A673 (cell line): ENCODE measurements around the gene ISCA2. TPM values are rescaled to one million over a fixed set of nuclear protein-coding genes. Genes with fewer than 3 reads are reported as not detected.

Experiments used
- BruUV-seq: library from RNA; stranded (reverse); fragments of 400-500 nt; replicated peaks from 2 replicates; lab custom pipeline; 2021; lab: Mats Ljungman, UMichigan
- CTCF ChIA-PET: fragments of 300-600 bp; sonication (Branson Sonifier 250); formaldehyde crosslinking; loops from one replicate; lab custom pipeline; 2022; ENCODE audit warnings: antibody characterized with exemption; lab: Charles Lee
- POLR2A ChIA-PET: fragments of 300-600 bp; sonication (Branson Sonifier 250); formaldehyde crosslinking; loops from one replicate; lab custom pipeline; 2022; ENCODE audit warnings: antibody characterized with exemption; ENCODE audit not compliant: low non-redundant PET; lab: Charles Lee
- DNase-seq: peaks from one replicate; pipeline ENCODE4 v3.0.0-alpha.2; 2015; ENCODE audit warnings: low spot score
- H3K27ac ChIP-seq: fragments of 200-600 bp; sonication (generic); 2 replicates; pipeline ENCODE4 v1.5.1; 2016; ENCODE audit warnings: mixed run types, low read depth, mild to moderate bottlenecking, mixed read lengths, antibody characterized with exemption, low read length; ENCODE audit not compliant: poor library complexity, severe bottlenecking
- H3K27me3 ChIP-seq: fragments of 200-600 bp; sonication (generic); replicated peaks from 2 replicates; pipeline ENCODE4 v1.6.1; 2017; ENCODE audit warnings: mixed run types, low read depth, mild to moderate bottlenecking, mixed read lengths, antibody characterized with exemption, low read length; ENCODE audit not compliant: insufficient read depth, poor library complexity
- H3K36me3 ChIP-seq: fragments of 200-600 bp; sonication (generic); 2 replicates; pipeline ENCODE4 v1.6.1; 2016; ENCODE audit warnings: mixed run types, mild to moderate bottlenecking, mixed read lengths, antibody characterized with exemption, low read length; ENCODE audit not compliant: insufficient read depth, poor library complexity, severe bottlenecking
- H3K4me1 ChIP-seq: fragments of 200-600 bp; sonication (generic); 2 replicates; pipeline ENCODE4 v1.6.1; 2017; ENCODE audit warnings: mixed run types, mild to moderate bottlenecking, mixed read lengths, antibody characterized with exemption, low read length; ENCODE audit not compliant: insufficient read depth, poor library complexity, severe bottlenecking
- H3K4me3 ChIP-seq: fragments of 200-600 bp; sonication (generic); 2 replicates; pipeline ENCODE4 v1.5.1; 2016; ENCODE audit warnings: low read depth, mixed run types, mild to moderate bottlenecking, mixed read lengths, low read length; ENCODE audit not compliant: poor library complexity, severe bottlenecking
- H3K9me3 ChIP-seq: fragments of 200-600 bp; sonication (generic); 2 replicates; pipeline ENCODE4 v1.6.1; 2016; ENCODE audit warnings: mixed run types, low read depth, mild to moderate bottlenecking, mixed read lengths, antibody characterized with exemption, low read length; ENCODE audit not compliant: poor library complexity, severe bottlenecking
- EZH2 ChIP-seq: fragments of 200-600 bp; sonication (generic); IDR thresholded peaks from 2 replicates; pipeline ENCODE4 v1.6.1; 2017; ENCODE audit warnings: borderline replicate concordance, low read depth, mild to moderate bottlenecking, mixed read lengths, antibody characterized with exemption, low read length; ENCODE audit not compliant: poor library complexity, severe bottlenecking
- intact Hi-C: fragments of 100-400 bp; cut with micrococcal nuclease; formaldehyde crosslinking; loops from one replicate; pipeline ENCODE4 v1.10.0; 2022; ENCODE audit not compliant: unreplicated experiment
- total RNA-seq: library from RNA; stranded (reverse); gene quantifications from 2 replicates; pipeline ENCODE4 v1.2.3, GENCODE V29; 2021
- TF ChIP-seq, protein P1 (sequence below): fragments of 300-800, 200-600 bp; sonication (generic); conservative IDR thresholded peaks from 2 replicates; pipeline ENCODE4 v1.5.1; 2017; ENCODE audit warnings: low read depth, mild to moderate bottlenecking, antibody characterized with exemption, low read length, moderate library complexity, mixed read lengths

ISCA2 gene
- total RNA-seq, 1 experiment from 2014 or later, result 25.5 TPM

DNA sequence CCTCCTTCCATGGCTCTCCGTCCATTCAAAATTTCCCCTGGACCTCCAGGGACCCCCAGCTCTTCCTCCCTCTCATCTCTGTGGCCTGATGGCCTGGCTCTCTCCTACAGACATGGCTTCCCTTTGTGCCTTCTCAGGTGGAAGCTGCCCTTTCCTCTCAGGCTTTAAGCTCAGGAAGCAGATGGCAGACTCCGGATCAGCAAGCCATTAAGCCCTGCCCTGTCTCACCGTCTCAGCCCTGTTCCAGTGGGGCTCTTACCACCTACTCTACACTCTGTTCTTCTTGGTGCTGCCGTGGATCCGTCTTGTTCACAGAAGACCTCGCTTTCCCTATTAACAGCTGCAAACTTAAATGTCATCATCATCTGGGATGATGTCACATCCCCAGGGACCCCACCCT, 33.6 kb upstream of the ISCA2 start:
- Histone ChIP-seq H3K9me3 (no peaks in the 10 kb centered on the region), H3K27ac (no peak overlapping the region), H3K36me3 (no peaks in the 10 kb centered on the region), H3K4me3 (no peak overlapping the region), H3K4me1 (no peaks in the 10 kb centered on the region), H3K27me3 (no peaks in the 10 kb centered on the region)
- ChIA-PET POLR2A (no interaction called here), CTCF (no interaction called here)
- BruUV-seq, result no TSS peak
- DNase-seq, result no peak
- intact Hi-C loops, result no loop called here
- TF ChIP-seq EZH2, result no peak
- TF ChIP-seq, protein P1, sequence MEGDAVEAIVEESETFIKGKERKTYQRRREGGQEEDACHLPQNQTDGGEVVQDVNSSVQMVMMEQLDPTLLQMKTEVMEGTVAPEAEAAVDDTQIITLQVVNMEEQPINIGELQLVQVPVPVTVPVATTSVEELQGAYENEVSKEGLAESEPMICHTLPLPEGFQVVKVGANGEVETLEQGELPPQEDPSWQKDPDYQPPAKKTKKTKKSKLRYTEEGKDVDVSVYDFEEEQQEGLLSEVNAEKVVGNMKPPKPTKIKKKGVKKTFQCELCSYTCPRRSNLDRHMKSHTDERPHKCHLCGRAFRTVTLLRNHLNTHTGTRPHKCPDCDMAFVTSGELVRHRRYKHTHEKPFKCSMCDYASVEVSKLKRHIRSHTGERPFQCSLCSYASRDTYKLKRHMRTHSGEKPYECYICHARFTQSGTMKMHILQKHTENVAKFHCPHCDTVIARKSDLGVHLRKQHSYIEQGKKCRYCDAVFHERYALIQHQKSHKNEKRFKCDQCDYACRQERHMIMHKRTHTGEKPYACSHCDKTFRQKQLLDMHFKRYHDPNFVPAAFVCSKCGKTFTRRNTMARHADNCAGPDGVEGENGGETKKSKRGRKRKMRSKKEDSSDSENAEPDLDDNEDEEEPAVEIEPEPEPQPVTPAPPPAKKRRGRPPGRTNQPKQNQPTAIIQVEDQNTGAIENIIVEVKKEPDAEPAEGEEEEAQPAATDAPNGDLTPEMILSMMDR, result no peak

DNA sequence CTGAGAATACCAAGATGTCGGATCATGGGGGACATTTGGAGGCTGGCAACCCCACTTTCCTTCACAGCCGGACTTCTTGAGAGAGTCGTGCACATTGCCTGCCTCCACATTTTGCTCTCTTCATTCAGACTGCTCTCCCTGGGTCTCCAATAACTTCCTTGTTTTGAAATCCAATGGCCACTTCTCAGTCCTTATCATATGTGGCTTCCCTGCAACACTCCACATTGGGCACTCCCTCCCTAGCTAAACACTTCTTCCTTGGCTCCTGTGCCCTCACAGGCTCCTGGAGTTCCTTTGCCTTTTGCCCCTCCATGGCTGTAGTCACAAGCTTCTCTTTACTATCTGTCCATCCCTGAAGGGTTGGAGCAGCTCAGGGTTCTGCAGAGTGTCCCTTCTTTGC, 30.6 kb upstream of the ISCA2 start:
- no peak for DNase-seq
- CTCF ChIA-PET, result no interaction called here
- TF ChIP-seq, protein P1, result no peak
- no peak for TF ChIP-seq EZH2

GRCh38 chr14:74463697-74464096, 29.9 kb upstream of the ISCA2 start:
- Histone ChIP-seq H3K9me3 (no peaks in the 10 kb centered on the region), H3K4me1 (no peaks in the 10 kb centered on the region), H3K27me3 (peaks cover 5% of the 10 kb centered on the region), H3K36me3 (no peaks in the 10 kb centered on the region), H3K4me3 (no peak overlapping the region), H3K27ac (no peak overlapping the region)
- ChIA-PET CTCF (no interaction called here), POLR2A (no interaction called here)
- DNase-seq, result no peak
- intact Hi-C loops, result no loop called here
- no TSS peak for BruUV-seq
- no peak for TF ChIP-seq EZH2
- TF ChIP-seq, protein P1, result no peak

More for the DNA sequence above, 30.6 kb upstream of the ISCA2 start:
- BruUV-seq, result no TSS peak
- H3K4me3 ChIP-seq, result no peak overlapping the region
- H3K4me1 ChIP-seq, result no peaks in the 10 kb centered on the region
- intact Hi-C loops, result no loop called here
- peaks cover 5% of the 10 kb centered on the region for H3K27me3 ChIP-seq
- H3K9me3 ChIP-seq, result no peaks in the 10 kb centered on the region
- H3K27ac ChIP-seq, result no peak overlapping the region
- POLR2A ChIA-PET, result no interaction called here
- no peaks in the 10 kb centered on the region for H3K36me3 ChIP-seq
